Nephron progenitor cell (in vitro differentiated cells): ENCODE results near the gene CDC42BPB.

ENCODE experiments used
- DNase-seq: peaks from one replicate; pipeline ENCODE4 v3.0.0; 2021
- H3K27ac Mint-ChIP-seq: 2 replicates; pipeline ENCODE4 v1.8.0; 2021; ENCODE audit warnings: mild to moderate bottlenecking, moderate library complexity, mixed read lengths
- H3K27me3 Mint-ChIP-seq: 2 replicates; pipeline ENCODE4 v1.8.0; 2021; ENCODE audit warnings: mild to moderate bottlenecking, low read depth, mixed read lengths; ENCODE audit not compliant: poor library complexity
- H3K36me3 Mint-ChIP-seq: 2 replicates; pipeline ENCODE4 v1.8.0; 2021; ENCODE audit warnings: low read depth, mixed read lengths
- H3K4me1 Mint-ChIP-seq: 2 replicates; pipeline ENCODE4 v1.8.0; 2021; ENCODE audit warnings: mixed read lengths
- H3K4me3 Mint-ChIP-seq: 2 replicates; pipeline ENCODE4 v1.8.0; 2021; ENCODE audit warnings: mild to moderate bottlenecking, moderate library complexity, mixed read lengths
- H3K9me3 Mint-ChIP-seq: 2 replicates; pipeline ENCODE4 v1.8.0; 2021; ENCODE audit warnings: mild to moderate bottlenecking, moderate library complexity, mixed read lengths
- TF ChIP-seq, protein P1 (sequence below): fragments of 200-600 bp; sonication (generic); IDR thresholded peaks from 2 replicates; pipeline ENCODE4 v1.5.0; 2021; ENCODE audit warnings: antibody characterized with exemption

The CDC42BPB gene

DNA sequence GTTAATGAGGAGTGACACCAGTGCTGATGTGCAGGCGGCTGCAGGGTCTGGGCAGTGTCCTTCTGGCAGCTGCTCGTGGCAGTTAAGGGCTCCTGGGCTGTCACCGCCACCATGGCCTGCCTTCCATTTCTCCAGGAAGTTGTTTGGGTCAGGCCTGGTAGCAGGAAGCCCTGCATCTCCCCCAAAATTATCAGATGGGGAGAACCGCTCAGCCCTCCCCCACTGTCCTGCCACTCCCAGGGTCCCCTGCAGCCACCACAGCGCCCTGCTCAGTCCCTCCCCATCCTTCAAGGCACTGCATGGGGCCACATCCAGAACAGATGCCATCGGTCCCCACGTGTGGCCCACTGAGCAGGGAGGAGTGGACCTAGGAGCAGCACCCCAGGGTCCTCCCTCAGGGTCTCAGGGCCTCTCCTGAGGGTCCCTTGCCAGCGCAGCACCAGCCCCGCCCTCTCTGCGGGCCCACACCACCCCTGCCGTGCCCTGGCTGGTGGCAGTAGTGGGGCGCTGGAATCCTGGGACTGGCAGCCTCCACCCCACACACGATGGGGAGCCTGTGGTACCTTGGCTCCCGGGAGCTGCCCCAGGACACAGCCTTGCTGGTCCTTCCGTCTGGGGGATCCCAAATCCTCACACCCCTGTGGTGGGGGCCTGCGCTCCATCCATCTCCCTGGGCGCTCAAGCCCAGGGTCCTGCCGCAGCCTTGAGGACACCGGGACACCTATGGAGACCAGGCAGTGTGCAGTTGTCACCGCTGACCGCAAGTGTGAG, 145.2 kb downstream of the CDC42BPB start:
- Mint-ChIP-seq H3K9me3 (peaks cover 6% of the 10 kb centered on the region), H3K36me3 (peaks cover 13% of the 10 kb centered on the region), H3K27me3 (no peaks in the 10 kb centered on the region), H3K4me1 (peaks cover 29% of the 10 kb centered on the region), H3K27ac (no peak overlapping the region), H3K4me3 (no peak overlapping the region)
- no peak for DNase-seq
- TF ChIP-seq, protein P1, sequence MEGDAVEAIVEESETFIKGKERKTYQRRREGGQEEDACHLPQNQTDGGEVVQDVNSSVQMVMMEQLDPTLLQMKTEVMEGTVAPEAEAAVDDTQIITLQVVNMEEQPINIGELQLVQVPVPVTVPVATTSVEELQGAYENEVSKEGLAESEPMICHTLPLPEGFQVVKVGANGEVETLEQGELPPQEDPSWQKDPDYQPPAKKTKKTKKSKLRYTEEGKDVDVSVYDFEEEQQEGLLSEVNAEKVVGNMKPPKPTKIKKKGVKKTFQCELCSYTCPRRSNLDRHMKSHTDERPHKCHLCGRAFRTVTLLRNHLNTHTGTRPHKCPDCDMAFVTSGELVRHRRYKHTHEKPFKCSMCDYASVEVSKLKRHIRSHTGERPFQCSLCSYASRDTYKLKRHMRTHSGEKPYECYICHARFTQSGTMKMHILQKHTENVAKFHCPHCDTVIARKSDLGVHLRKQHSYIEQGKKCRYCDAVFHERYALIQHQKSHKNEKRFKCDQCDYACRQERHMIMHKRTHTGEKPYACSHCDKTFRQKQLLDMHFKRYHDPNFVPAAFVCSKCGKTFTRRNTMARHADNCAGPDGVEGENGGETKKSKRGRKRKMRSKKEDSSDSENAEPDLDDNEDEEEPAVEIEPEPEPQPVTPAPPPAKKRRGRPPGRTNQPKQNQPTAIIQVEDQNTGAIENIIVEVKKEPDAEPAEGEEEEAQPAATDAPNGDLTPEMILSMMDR: no peak

DNA sequence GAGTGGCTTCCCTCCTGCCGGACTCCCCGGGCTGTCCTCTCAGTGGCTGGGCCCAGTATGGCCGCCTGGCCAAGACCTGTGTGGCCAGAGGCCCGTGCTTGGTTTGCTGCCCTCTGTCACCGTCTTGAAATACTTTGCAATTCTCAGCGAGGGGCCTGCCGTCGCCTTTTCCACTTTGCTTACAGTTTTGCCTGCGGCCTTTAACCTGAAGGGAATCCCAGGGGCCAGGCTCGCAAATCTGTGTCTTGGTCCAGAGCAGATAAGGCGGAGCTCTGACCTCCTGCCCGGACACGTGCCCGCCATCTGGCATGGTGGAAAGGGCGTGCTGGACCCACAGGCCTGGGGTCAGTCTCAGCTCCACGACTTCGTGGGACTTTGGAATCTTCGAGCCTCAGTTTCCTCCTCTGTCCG, 145.8 kb downstream of the CDC42BPB start:
- Mint-ChIP-seq H3K4me3 (no peak overlapping the region), H3K27ac (no peak overlapping the region), H3K4me1 (peaks cover 29% of the 10 kb centered on the region), H3K36me3 (peaks cover 18% of the 10 kb centered on the region), H3K27me3 (no peaks in the 10 kb centered on the region), H3K9me3 (peaks cover 9% of the 10 kb centered on the region)
- peak; percentile 28 for DNase-seq
- TF ChIP-seq, protein P1: no peak

DNA sequence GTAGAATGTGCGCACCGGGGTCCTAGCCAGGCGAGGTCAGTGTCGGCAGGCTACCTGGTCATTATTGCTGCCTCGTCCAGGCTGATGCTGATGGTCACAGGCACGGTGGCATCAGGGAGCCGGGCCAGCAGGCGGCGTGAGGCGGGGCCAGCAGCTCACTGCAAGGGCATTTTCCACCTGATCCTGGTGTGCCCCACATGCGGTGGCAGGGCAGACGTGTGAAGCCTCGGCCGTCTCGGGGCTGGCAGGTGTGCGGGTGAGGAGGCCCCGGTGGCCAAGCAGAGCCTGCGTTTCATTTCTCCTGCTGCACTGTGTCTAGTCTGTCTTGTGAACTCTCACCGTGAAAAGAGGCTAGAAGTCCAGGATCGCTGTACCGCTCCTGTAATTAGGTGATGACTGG, 146.9 kb downstream of the CDC42BPB start:
- Mint-ChIP-seq H3K36me3 (peaks cover 29% of the 10 kb centered on the region), H3K27me3 (no peaks in the 10 kb centered on the region)

DNA sequence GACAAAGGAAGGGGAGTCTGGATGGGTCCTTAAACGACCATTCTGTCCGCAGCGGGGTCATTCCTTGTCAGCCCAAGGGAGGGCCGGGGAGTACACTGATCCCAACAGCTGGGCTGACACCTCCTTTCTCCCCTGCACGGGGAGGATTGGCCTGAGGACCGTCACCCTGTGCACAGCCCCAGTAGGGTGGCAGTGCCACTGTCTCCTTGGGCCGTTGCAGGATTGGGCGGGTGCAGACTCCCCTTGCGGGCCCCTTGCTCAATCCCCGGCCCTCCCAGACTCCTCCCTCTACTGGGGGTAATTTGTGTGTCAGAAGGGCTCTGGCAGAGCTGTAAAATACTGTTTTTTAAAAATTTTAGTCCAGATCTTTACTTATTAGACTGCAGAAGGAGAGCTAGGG, 147.4 kb downstream of the CDC42BPB start:
- DNase-seq: no peak
- TF ChIP-seq, protein P1: no peak
- Mint-ChIP-seq H3K27me3 (no peaks in the 10 kb centered on the region), H3K4me1 (peaks cover 29% of the 10 kb centered on the region), H3K27ac (no peak overlapping the region), H3K9me3 (peaks cover 21% of the 10 kb centered on the region), H3K4me3 (no peak overlapping the region), H3K36me3 (peaks cover 34% of the 10 kb centered on the region)

More for the DNA sequence above, 146.9 kb downstream of the CDC42BPB start:
- H3K4me3 Mint-ChIP-seq: no peak overlapping the region
- DNase-seq: no peak
- H3K27ac Mint-ChIP-seq: no peak overlapping the region
- peaks cover 18% of the 10 kb centered on the region for H3K9me3 Mint-ChIP-seq
- TF ChIP-seq, protein P1: no peak
- peaks cover 29% of the 10 kb centered on the region for H3K4me1 Mint-ChIP-seq

DNA sequence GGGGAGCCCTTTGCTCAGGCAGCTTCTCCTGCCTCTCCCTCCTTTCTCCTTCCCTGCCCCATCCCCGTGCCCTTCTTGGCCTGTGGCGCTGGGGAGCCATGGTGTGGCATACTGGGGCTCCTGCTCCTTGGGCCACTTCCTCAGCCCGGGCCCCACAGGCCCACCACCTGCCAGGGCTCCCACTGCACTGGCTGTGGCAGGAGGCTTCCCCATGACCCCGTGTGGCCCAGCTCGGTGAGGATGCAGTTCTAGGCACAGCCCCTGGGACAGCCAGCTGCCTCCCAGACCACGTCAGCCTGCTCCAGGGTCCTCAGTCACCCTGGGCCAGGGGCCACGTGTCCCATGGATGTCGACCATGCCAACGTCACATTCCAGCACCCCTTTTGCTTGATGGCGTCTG, 147.9 kb downstream of the CDC42BPB start:
- Mint-ChIP-seq H3K4me1 (peaks cover 29% of the 10 kb centered on the region), H3K36me3 (peaks cover 36% of the 10 kb centered on the region), H3K4me3 (no peak overlapping the region), H3K27ac (no peak overlapping the region), H3K9me3 (peaks cover 21% of the 10 kb centered on the region), H3K27me3 (no peaks in the 10 kb centered on the region)
- no peak for DNase-seq
- TF ChIP-seq, protein P1: no peak
